Keratinocyte (primary cell): ENCODE data around the gene GABARAPL1.

Source experiments
- CTCF ChIP-seq, 3 experiments: IDR thresholded peaks in 1 of 3; conservative IDR thresholded peaks in 1 of 3; optimal IDR thresholded peaks in 1 of 3; 2 replicates in 2 of 3; 3 replicates in 1 of 3; pipeline versions ENCODE3 to v1.5.1; 2011; ENCODE audit warnings: low read length in 3 of 3, mild to moderate bottlenecking in 3 of 3, moderate library complexity in 2 of 3, control low read depth in 1 of 3, inconsistent platforms in 1 of 3; ENCODE audit not compliant: insufficient read depth in 2 of 3; ENCODE audit errors: extremely low read depth in 1 of 3
- EZH2 ChIP-seq: IDR thresholded peaks from one replicate; pipeline ENCODE4 v1.6.1; 2012; ENCODE audit warnings: inconsistent platforms, mild to moderate bottlenecking, low read length, moderate library complexity

GRCh38 chr12:10214136-10214894 lies 1.6 kb downstream of the GABARAPL1 start:
- TF ChIP-seq CTCF (optimal IDR thresholded peaks at IDR 0.05 in 1 of 3, IDR thresholded peaks at IDR 0.05 in 1 of 3, conservative IDR thresholded peaks at IDR 0.05 in 1 of 3; ENCODE audit: extremely low read depth in 1 of 3, insufficient read depth in 2 of 3, low read length in 3 of 3): no peak
- no peak for TF ChIP-seq EZH2
